GM12801 (cell line): ENCODE measurements around the gene PHF20.

Experiments used
- CTCF ChIP-seq: IDR thresholded peaks from one replicate; pipeline ENCODE4 v1.5.1; 2011; ENCODE audit warnings: control low read depth; ENCODE audit not compliant: insufficient read length; ENCODE audit errors: extremely low read depth

The PHF20 gene

GRCh38 chr20:35771689-35772562, at the start of gene PHF20:
Gene PHF20 (plus strand): TSS chr20:35772015. CDS start chr20:35801523, 29,508 bp downstream.
- no peak for TF ChIP-seq CTCF

GRCh38 chr20:35724321-35725230, 47.2 kb upstream of the PHF20 start:
- TF ChIP-seq CTCF = no peak

GRCh38 chr20:35726842-35727711, 44.7 kb upstream of the PHF20 start:
- TF ChIP-seq CTCF = no peak

- no peak for TF ChIP-seq CTCF
Measured at GRCh38 chr20:35729283-35729807, 42.5 kb upstream of the PHF20 start.

- no peak for TF ChIP-seq CTCF
Measured at GRCh38 chr20:35729836-35730582, 41.8 kb upstream of the PHF20 start.

GRCh38 chr20:35730583-35731468, 41.0 kb upstream of the PHF20 start:
- TF ChIP-seq CTCF = no peak
